Right renal cortex interstitium (tissue), 3 donors: ENCODE data around the gene GNAT3. TPM values are rescaled to one million over a fixed set of nuclear protein-coding genes. Genes with fewer than 3 reads are reported as not detected.

Source experiments
- DNase-seq, 3 donors: peaks; one replicate each; pipeline ENCODE4 v3.0.0-alpha.2; 2013; ENCODE audit warnings: low read depth in 3 of 3, low spot score in 2 of 3
- polyA plus RNA-seq, 3 donors: library from polyadenylated mRNA; unstranded; fragments of 120-200 nt; gene quantifications; one replicate each; pipeline ENCODE4 v1.2.1, GENCODE V29; 2013; ENCODE audit not compliant: insufficient read length in 3 of 3

The GNAT3 gene
- polyA plus RNA-seq, 3 donors: not detected

- DNase-seq: no peak
Measured at GRCh38 chr7:80467069-80467468, 44.8 kb downstream of the GNAT3 start.

DNA sequence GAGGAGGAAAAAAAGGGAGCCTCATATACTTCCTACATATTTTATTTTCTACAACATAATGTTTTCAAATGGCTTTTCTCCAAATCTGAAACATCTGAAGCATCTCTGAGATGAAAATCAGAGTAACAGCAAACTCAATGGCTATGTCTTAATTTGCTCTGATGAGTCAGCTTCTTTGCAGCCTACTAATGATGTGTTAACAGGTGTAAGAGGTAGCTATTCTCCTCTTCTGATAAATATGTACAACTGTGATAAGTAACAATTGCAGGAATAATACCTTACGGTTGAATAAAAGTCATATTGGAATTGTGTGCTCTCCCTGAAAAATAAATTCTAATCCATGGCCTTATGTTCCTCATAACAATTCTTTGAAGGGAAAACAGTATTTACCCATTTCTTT lies 45.2 kb downstream of the GNAT3 start:
- no peak for DNase-seq

- DNase-seq: no peak
Measured at GRCh38 chr7:80464211-80464610, 47.7 kb downstream of the GNAT3 start.

GRCh38 chr7:80463272-80463920 lies 48.5 kb downstream of the GNAT3 start:
- no peak for DNase-seq

GRCh38 chr7:80460857-80461256 lies 51.0 kb downstream of the GNAT3 start:
- DNase-seq: no peak

GRCh38 chr7:80459776-80460510 lies 51.9 kb downstream of the GNAT3 start:
- DNase-seq: no peak

GRCh38 chr7:80458822-80459725 lies 52.8 kb downstream of the GNAT3 start:
- no peak for DNase-seq

GRCh38 chr7:80453699-80454340 lies 58.0 kb downstream of the GNAT3 start:
- DNase-seq: no peak

- DNase-seq: no peak
Measured at GRCh38 chr7:80450621-80451308, 61.1 kb downstream of the GNAT3 start.

GRCh38 chr7:80449836-80450235 lies 62.0 kb downstream of the GNAT3 start:
- no peak for DNase-seq

GRCh38 chr7:80445351-80445750 lies 66.5 kb downstream of the GNAT3 start:
- DNase-seq: no peak

DNA sequence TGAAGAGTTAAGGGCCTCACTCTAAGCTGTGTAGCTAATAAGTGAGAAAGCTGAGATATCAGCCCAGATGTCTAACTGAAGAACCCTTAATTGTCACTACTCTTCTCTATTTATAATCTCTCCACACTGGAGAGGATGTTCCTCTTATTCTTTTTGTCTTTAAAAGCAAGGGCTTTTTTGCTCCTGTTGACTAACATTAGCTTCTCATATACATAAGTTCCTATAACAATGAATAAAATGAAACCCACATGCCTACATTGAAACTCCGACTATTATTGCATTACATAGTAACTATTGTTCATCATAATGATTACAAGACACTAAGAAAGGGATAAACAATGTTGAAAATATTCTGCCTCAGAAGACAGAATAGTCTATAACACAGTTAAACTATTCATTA lies 67.1 kb downstream of the GNAT3 start:
- no peak for DNase-seq

GRCh38 chr7:80443325-80443724 lies 68.5 kb downstream of the GNAT3 start:
- no peak for DNase-seq

DNA sequence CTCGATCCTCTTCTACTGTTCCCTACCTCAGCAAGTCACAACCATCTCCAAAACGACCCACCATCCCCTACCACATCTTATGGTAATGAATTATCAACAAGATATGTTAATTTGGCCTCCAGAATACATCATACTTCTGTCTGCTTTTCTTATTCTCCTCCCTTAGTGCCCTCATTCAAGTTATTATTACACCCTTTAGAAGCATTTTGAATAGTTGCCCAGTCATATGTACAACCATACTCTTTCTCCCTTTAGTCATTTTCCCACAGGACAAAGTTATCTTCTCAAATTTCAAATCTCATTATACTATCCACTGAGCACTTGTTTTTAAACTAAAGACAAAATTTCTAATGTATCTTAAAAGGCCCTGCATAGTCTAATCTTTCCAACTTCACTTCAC lies 71.0 kb downstream of the GNAT3 start:
- no peak for DNase-seq

DNA sequence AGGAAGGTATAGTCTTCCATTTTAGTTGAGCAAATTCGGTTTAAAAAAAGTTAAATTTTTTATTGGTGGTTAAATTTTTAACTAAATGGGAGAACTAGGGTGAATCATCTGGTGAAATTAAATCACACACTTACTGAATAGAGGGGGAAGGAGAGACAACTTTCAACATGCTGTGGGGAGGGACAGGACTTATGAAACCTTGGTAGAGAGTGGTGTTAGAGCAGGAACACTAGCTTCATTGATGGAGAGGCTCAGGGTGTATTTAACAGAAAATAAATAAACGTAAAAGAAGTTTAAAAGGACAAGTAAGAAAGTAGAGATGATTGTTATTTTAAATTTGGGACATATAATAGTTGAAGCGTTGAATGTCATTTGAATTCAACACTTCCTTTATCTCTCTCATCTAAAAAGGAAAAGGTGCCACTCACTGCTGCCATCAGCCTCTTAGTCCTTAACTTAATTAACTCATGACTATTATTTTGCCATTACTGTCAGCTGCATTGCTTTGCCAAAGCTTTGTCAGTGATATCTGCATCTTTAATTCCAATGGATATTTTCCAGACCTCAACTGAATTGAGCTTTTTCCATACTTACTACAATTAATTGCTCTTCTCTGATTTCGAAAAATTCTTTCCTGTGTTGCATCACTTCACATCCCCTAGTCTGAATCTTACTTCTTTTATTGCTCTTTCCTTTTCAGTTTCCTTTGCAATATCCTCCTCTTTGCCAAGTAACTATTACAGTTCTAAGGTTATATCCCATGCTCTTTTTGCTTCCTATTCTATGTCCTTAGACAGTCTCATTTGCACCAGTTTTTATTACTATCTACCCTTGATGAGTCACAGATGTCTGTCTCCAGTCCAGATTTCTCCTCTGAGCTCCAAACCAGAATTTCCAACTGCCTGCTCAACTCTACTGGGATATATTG lies 71.7 kb downstream of the GNAT3 start:
- no peak for DNase-seq

DNA sequence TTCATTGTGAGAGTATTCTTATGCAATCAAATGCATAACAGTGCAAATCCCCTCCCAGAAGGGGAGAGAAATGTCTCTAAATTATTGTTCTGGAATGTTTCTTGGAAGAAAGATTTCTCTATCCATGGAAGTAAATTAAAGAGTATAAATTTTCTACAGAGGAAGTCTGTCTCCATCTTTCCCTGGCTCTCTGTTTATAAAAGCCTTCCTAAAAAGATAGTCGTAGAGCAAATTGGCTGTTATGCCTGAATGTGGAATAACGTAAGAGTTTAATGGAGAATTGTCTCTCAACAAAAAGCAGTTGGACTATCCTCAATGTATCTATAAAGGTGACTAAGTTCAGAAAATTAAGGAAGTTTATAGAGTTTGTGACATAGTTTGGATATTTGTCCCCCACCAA lies 76.3 kb downstream of the GNAT3 start:
- no peak for DNase-seq

DNA sequence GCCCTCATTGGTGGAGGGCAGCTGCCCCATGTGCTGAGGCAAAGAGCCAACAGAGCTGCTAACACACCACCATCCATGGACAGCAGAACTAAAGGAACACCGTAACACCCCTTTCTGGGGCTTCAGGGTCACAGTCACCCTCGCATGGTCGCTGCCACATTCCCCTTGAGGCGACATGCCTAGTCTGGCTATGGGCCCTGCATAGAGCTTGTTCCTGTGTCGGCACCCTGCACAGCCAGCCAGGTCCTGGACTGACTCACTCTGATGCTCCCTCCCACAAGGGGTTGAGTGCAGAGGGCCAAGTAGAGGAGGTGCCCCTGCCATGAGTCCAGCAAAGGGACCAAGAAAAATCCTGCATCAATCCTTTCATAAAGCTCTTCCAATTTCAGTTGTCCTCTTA lies 77.8 kb downstream of the GNAT3 start:
- no peak for DNase-seq

GRCh38 chr7:80432166-80432565 lies 79.7 kb downstream of the GNAT3 start:
- DNase-seq: no peak

DNA sequence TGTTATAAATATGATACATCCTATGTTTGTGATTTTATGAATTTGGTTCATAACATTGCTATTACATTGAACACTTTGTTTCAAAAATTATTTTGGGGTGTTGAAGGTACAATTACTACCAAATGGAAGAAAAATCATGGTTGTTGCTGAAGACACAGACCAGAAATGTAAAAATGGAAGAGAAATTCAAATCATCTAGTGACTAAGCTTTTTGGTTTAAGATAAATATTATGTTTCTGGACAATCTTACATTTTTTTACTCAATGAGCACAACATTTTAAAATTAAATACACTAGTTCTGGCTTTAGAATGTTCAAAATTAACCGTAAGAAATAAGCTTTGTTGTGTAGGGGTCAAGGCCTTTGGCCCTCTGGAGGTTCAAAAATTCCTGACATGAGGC lies 82.7 kb downstream of the GNAT3 start:
- no peak for DNase-seq
